ENCODE data around the gene CDCP2.

Gene CDCP2

DNA sequence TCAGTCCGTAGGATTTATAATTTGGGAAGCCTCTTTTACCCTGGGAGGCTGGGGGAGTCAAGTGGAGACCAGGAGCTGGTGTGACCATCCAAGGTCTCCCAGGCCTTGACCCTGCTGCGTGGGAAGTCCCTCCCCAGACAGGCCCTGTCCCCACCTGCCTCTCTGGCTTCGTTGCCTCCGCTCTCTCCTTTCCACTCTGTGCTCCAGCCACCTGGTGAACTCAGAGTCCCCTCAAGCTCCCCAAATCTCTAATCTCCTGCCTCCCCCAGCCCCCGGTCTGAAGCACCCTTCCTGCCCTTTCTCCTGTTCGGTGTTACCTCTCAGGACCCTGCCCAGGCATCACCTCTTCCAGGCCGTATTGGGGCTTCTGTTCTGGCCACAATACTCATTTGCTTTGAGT lies 27.9 kb downstream of the CDCP2 start:
- TF ChIP-seq, protein P1, sequence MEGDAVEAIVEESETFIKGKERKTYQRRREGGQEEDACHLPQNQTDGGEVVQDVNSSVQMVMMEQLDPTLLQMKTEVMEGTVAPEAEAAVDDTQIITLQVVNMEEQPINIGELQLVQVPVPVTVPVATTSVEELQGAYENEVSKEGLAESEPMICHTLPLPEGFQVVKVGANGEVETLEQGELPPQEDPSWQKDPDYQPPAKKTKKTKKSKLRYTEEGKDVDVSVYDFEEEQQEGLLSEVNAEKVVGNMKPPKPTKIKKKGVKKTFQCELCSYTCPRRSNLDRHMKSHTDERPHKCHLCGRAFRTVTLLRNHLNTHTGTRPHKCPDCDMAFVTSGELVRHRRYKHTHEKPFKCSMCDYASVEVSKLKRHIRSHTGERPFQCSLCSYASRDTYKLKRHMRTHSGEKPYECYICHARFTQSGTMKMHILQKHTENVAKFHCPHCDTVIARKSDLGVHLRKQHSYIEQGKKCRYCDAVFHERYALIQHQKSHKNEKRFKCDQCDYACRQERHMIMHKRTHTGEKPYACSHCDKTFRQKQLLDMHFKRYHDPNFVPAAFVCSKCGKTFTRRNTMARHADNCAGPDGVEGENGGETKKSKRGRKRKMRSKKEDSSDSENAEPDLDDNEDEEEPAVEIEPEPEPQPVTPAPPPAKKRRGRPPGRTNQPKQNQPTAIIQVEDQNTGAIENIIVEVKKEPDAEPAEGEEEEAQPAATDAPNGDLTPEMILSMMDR (IDR thresholded peaks at IDR 0.05; ENCODE audit: control insufficient read depth, extremely low read depth, insufficient read depth), result no peak
- DNase-seq (ENCODE audit: low read depth), result no peak
- H3K4me3 ChIP-seq (ENCODE audit: low read depth, low read length), result no peak overlapping the region

DNA sequence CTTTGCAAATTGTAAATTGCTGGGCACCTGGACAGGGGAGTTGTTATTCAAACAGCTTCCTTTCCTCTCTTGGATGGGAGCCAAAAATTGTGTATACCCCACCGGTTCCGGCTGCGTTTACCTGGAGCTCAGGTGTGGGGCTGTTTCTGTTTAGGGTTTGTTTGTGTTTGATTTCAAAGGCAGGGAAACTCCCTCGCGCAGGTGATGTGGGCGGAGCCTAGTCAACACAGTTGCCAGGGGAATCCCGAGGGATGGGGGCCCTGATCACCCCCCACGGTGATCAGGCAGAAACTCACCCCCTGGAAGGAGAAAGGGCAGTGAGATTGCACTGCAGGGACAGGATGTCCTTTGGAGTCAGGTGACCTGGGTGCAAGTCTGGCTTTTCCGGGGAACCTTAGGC lies 28.3 kb downstream of the CDCP2 start:
- no peak for DNase-seq (ENCODE audit: low read depth)
- no peak overlapping the region for H3K4me3 ChIP-seq (ENCODE audit: low read depth, low read length)
- TF ChIP-seq, protein P1 (IDR thresholded peaks at IDR 0.05; ENCODE audit: control insufficient read depth, extremely low read depth, insufficient read depth), result no peak

DNA sequence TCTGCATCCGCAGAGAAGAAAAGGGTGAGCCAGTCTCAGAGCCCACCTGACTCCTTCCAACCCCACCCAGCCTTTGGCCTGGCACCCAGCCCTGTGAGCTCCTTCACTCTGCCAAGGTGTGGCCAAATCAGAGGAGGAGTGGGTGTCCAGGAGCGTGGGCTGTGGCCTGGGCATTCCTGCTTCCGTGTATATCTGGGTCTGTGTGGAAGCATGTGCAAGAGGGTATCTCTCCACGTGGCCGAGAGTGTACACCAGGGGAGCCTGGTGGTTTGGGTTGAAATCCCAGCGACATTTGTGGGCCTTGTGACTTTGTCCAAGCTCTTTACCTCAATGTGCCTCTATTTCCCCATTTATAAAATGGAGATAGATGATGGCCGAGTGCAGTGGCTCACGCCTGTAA lies 29.8 kb downstream of the CDCP2 start:
- TF ChIP-seq, protein P1 (IDR thresholded peaks at IDR 0.05; ENCODE audit: control insufficient read depth, extremely low read depth, insufficient read depth), result no peak
- no peak for DNase-seq (ENCODE audit: low read depth)
- H3K4me3 ChIP-seq (ENCODE audit: low read depth, low read length), result no peak overlapping the region

DNA sequence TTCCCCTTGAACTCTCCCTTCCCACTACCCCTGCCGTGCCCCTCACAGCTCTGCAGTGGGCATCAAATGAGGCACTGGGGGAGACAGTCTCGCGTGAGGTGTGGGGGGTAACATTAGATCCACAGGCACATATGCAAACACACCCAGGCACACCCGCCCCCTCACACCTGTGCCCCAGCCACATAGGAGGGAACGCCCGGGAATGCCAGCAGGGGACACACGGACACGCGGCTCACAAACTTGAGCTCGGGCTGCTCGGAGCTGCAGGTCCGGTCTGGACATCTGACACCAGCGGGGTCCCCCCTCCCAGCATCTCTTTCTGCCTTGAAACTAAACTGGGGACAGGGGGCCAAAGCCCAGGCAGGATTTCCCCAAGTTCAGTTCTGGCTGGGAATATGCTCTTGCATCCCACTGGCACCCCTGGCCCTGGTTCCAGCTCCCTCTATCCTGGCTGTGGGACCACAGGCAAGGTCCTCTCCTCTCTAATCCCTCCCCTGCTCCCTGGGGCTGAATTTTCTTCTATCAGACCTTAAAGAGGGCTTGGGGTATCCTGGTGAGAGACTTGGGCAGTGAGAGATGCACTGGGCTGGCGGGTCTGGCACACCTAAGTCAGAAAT lies 30.6 kb downstream of the CDCP2 start:
- TF ChIP-seq, protein P1 (IDR thresholded peaks at IDR 0.05; ENCODE audit: control insufficient read depth, extremely low read depth, insufficient read depth), result no peak

DNA sequence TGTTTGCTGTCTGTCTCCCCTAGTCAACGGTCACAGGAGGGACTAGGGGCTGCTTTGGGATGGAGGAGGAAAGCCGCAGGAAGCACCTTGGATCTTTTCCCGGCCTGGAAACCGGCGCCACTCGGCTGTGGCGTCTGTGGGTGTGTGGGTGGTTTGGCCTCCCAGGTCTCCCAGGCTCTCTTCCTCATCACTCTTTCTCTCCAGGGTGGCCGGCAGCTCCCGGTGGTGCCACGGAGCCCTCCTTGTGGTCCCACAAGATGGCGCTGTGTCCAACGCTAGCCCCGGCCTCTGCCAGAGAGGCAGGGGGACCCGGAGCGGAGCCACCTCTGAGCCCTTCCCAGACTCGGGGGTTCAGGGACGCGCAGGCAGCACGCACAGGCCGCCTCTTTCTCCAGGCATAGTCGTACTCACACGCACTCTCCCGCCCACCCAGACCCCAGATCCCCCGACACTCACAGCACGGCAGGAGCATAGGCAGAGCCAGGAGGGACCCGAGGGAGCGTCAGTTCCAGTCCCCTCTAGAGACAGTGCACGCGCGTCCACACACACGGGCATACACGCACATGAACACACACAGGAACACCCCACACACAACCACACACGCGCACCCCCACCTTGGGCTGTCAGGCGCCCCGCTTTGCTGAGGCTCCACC lies 31.2 kb downstream of the CDCP2 start:
- no peak overlapping the region for H3K4me3 ChIP-seq (ENCODE audit: low read depth, low read length)
- DNase-seq (ENCODE audit: low read depth), result no peak
- TF ChIP-seq, protein P1 (IDR thresholded peaks at IDR 0.05; ENCODE audit: control insufficient read depth, extremely low read depth, insufficient read depth), result peak; percentile 73

More for the DNA sequence above, 30.6 kb downstream of the CDCP2 start:
- no peak for DNase-seq (ENCODE audit: low read depth)
- no peak overlapping the region for H3K4me3 ChIP-seq (ENCODE audit: low read depth, low read length)

DNA sequence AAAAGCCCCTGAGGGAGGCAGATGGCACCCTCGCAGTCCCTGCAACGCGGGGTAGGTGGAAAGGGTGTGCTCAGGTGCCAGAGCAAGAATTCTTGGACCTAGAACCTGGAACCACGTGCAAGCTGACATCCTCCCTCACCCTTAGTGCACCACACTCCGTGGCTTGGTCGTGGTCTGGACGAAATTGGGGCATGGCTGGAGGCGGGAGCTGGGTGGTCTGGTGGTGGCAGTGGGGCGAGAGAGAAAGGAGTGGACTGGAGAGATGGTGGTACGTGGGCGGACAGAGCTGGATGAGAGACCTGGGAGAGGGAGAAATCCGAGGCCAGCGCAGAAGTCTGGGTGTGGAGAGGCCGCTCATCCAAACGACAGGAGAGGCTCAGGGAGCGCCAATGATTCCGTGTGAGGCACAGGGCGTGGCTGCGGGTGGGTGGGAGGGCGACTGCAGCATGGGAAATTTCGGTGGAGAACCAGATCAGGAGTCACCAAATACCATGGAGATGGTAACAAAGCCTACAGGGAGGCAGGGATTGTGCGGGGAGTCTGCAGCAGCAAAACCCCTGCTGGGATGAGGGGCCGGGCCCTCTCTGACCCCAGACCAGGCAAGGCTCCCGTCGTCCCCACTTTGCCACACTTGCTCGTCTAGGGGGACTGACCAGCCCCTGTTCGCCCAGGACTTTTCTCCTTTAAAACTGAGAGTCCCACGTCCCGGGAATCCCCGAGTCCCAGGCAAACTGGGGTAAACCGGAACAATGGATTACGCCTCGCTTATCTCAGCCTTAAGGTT lies 31.9 kb downstream of the CDCP2 start:
- H3K4me3 ChIP-seq (ENCODE audit: low read depth, low read length), result no peak overlapping the region
- TF ChIP-seq, protein P1 (IDR thresholded peaks at IDR 0.05; ENCODE audit: control insufficient read depth, extremely low read depth, insufficient read depth), result no peak
- no peak for DNase-seq (ENCODE audit: low read depth)
